Activated CD8-positive, alpha-beta T cell treated with anti-CD3 and anti-CD28 coated beads for 36 hours (primary cell): ENCODE data around the gene KRT82. TPM values are rescaled to one million over a fixed set of nuclear protein-coding genes. Genes with fewer than 3 reads are reported as not detected.

Experiments
- ATAC-seq: fragments of 200-7000 bp; cut with Tn5 transposase; one replicate; pipeline ENCODE4 v1.10.0; 2021; ENCODE audit warnings: mild to moderate bottlenecking, moderate library complexity
- CTCF ChIA-PET: fragments of 350-600 bp; sonication (Branson Sonifier 250); formaldehyde crosslinking; loops from one replicate; lab custom pipeline; 2021; ENCODE audit warnings: antibody characterized with exemption; lab: Charles Lee
- POLR2A ChIA-PET: fragments of 350-600 bp; sonication (Branson Sonifier 250); formaldehyde crosslinking; loops from one replicate; lab custom pipeline; 2021; ENCODE audit warnings: antibody characterized with exemption; lab: Charles Lee
- DNase-seq: peaks from one replicate; pipeline ENCODE4 v3.0.0-alpha.2; 2020
- H3K27ac Mint-ChIP-seq: one replicate; pipeline ENCODE4 v1.8.0; 2021; ENCODE audit warnings: mild to moderate bottlenecking, mixed read lengths
- H3K27me3 Mint-ChIP-seq: one replicate; pipeline ENCODE4 v1.8.0; 2021; ENCODE audit warnings: mixed read lengths
- H3K36me3 Mint-ChIP-seq: one replicate; pipeline ENCODE4 v1.8.0; 2021; ENCODE audit warnings: low read depth, mixed read lengths
- H3K4me1 Mint-ChIP-seq: one replicate; pipeline ENCODE4 v1.8.0; 2021; ENCODE audit warnings: low read depth, mixed read lengths
- H3K4me3 Mint-ChIP-seq: one replicate; pipeline ENCODE4 v1.8.0; 2021; ENCODE audit warnings: mild to moderate bottlenecking, moderate library complexity, mixed read lengths
- H3K9me3 Mint-ChIP-seq: one replicate; pipeline ENCODE4 v1.8.0; 2021; ENCODE audit warnings: mixed read lengths
- CTCF ChIP-seq: fragments of 200-600 bp; IDR thresholded peaks from one replicate; pipeline ENCODE4 v1.8.0; 2022; ENCODE audit warnings: antibody characterized with exemption, mild to moderate bottlenecking
- intact Hi-C: fragments of 100-400 bp; cut with micrococcal nuclease; formaldehyde crosslinking; loops from one replicate; pipeline ENCODE4 v1.10.0; 2022
- total RNA-seq, 2 experiments: library from RNA; stranded (reverse); gene quantifications; one replicate each; pipeline ENCODE4 v1.2.3, GENCODE V29; 2021

KRT82 gene
- total RNA-seq, 2 experiments from 2014 or later = not detected

- no peak overlapping the region for H3K4me3 Mint-ChIP-seq
- ATAC-seq (no peak), DNase-seq (peak; percentile 10)
- no peak overlapping the region for H3K27ac Mint-ChIP-seq
- no peaks in the 10 kb centered on the region for H3K36me3 Mint-ChIP-seq
- intact Hi-C loops = no loop called here
- H3K4me1 Mint-ChIP-seq = peaks cover 24% of the 10 kb centered on the region
- ChIA-PET CTCF (interaction anchor here (0.9 to 3.2 kb wide), 12 partner anchors 9 to 518 kb away, joined by 3 to 28 read pairs (median 4); partner anchors contain the start of gene KRT83), POLR2A (interaction anchor here (1.0 to 2.3 kb wide), 3 partner anchors 9 to 533 kb away, joined by 3 to 5 read pairs (median 4); no protein-coding TSS in a partner anchor)
- H3K9me3 Mint-ChIP-seq = no peaks in the 10 kb centered on the region
- no peak for TF ChIP-seq CTCF
- peaks cover 2% of the 10 kb centered on the region for H3K27me3 Mint-ChIP-seq
Measured at GRCh38 chr12:52361553-52361952, 44.6 kb downstream of the KRT82 start.

GRCh38 chr12:52360663-52361271 lies 45.4 kb downstream of the KRT82 start:
- H3K4me3 Mint-ChIP-seq = no peak overlapping the region
- POLR2A ChIA-PET = interaction anchor here (1.1 to 2.3 kb wide), 2 partner anchors 10 to 534 kb away, joined by 4 to 5 read pairs; no protein-coding TSS in a partner anchor
- TF ChIP-seq CTCF = no peak

GRCh38 chr12:52360106-52360662 lies 46.0 kb downstream of the KRT82 start:
- ATAC-seq = no peak
- Mint-ChIP-seq H3K4me3 (no peak overlapping the region), H3K27me3 (no peaks in the 10 kb centered on the region), H3K4me1 (peaks cover 24% of the 10 kb centered on the region), H3K36me3 (no peaks in the 10 kb centered on the region), H3K27ac (no peak overlapping the region), H3K9me3 (no peaks in the 10 kb centered on the region)
- ChIA-PET POLR2A (interaction anchor here (2.3 kb wide), 1 partner anchor 10 kb away, joined by 5 read pairs; no protein-coding TSS in a partner anchor), CTCF (interaction anchor here (0.7 to 3.2 kb wide), 7 partner anchors 8 to 520 kb away, joined by 3 to 28 read pairs (median 10); no protein-coding TSS in a partner anchor)
- no peak for TF ChIP-seq CTCF
- DNase-seq = no peak
- intact Hi-C loops = no loop called here

More at GRCh38 chr12:52360663-52361271, 45.4 kb downstream of the KRT82 start:
- Mint-ChIP-seq H3K9me3 (no peaks in the 10 kb centered on the region), H3K27ac (no peak overlapping the region), H3K27me3 (no peaks in the 10 kb centered on the region), H3K4me1 (peaks cover 24% of the 10 kb centered on the region), H3K36me3 (no peaks in the 10 kb centered on the region)
- intact Hi-C loops = no loop called here
- ATAC-seq (no peak), DNase-seq (no peak)
- CTCF ChIA-PET = interaction anchor here (0.7 to 3.2 kb wide), 9 partner anchors 9 to 519 kb away, joined by 3 to 28 read pairs (median 5); partner anchors contain the start of gene KRT83

GRCh38 chr12:52359621-52360061 lies 46.5 kb downstream of the KRT82 start:
- intact Hi-C loops = no loop called here
- no peak for TF ChIP-seq CTCF

More at GRCh38 chr12:52359621-52360061, 46.5 kb downstream of the KRT82 start:
- no peaks in the 10 kb centered on the region for H3K27me3 Mint-ChIP-seq
- POLR2A ChIA-PET = no interaction called here
- H3K36me3 Mint-ChIP-seq = no peaks in the 10 kb centered on the region
- H3K4me3 Mint-ChIP-seq = no peak overlapping the region
- no peak for DNase-seq
- H3K9me3 Mint-ChIP-seq = no peaks in the 10 kb centered on the region
- CTCF ChIA-PET = interaction anchor here (1.2 to 3.2 kb wide), 5 partner anchors 14 to 520 kb away, joined by 3 to 28 read pairs (median 10); no protein-coding TSS in a partner anchor
- ATAC-seq = no peak
- H3K4me1 Mint-ChIP-seq = peaks cover 24% of the 10 kb centered on the region
- H3K27ac Mint-ChIP-seq = no peak overlapping the region
